HL-60 (cell line): ENCODE results near the gene PPP5C.

Source experiments
- CTCF ChIP-seq: IDR thresholded peaks from one replicate; pipeline ENCODE4 v1.5.1; 2011; ENCODE audit warnings: low read length, control low read depth, inconsistent platforms; ENCODE audit not compliant: insufficient read depth
- GABPA ChIP-seq: IDR thresholded peaks from 2 replicates; pipeline ENCODE4 v1.6.1; 2012; ENCODE audit warnings: low read depth
- POLR2AphosphoS5 ChIP-seq: IDR thresholded peaks from 2 replicates; pipeline ENCODE4 v1.6.1; 2012; ENCODE audit warnings: low read depth
- TF ChIP-seq, protein P1 (sequence below): IDR thresholded peaks from 2 replicates; pipeline ENCODE4 v1.6.1; 2012; ENCODE audit warnings: low read depth; ENCODE audit not compliant: insufficient replicate concordance

DNA sequence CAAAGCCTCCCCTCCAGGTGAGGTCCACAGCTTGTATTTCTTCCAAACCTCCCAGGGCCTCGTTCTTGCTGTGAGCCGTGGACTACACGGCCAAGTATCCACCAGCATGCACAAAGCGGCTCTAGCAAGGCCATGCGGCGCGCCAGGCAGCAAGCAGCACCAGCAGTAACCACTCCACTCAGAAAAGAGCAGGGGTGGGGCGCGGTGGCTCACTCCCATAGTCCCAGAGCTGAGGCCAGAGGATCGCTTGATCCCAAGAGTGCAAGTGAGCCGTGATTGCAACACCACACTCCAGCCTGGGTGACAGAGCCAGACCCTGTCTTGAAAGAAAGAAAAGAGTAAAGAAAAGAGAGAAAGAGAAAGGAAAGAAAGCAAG is 61.8 kb downstream of the PPP5C start:
- TF ChIP-seq, protein P1, sequence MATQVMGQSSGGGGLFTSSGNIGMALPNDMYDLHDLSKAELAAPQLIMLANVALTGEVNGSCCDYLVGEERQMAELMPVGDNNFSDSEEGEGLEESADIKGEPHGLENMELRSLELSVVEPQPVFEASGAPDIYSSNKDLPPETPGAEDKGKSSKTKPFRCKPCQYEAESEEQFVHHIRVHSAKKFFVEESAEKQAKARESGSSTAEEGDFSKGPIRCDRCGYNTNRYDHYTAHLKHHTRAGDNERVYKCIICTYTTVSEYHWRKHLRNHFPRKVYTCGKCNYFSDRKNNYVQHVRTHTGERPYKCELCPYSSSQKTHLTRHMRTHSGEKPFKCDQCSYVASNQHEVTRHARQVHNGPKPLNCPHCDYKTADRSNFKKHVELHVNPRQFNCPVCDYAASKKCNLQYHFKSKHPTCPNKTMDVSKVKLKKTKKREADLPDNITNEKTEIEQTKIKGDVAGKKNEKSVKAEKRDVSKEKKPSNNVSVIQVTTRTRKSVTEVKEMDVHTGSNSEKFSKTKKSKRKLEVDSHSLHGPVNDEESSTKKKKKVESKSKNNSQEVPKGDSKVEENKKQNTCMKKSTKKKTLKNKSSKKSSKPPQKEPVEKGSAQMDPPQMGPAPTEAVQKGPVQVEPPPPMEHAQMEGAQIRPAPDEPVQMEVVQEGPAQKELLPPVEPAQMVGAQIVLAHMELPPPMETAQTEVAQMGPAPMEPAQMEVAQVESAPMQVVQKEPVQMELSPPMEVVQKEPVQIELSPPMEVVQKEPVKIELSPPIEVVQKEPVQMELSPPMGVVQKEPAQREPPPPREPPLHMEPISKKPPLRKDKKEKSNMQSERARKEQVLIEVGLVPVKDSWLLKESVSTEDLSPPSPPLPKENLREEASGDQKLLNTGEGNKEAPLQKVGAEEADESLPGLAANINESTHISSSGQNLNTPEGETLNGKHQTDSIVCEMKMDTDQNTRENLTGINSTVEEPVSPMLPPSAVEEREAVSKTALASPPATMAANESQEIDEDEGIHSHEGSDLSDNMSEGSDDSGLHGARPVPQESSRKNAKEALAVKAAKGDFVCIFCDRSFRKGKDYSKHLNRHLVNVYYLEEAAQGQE: no peak
- no peak for TF ChIP-seq CTCF
- no peak for TF ChIP-seq POLR2AphosphoS5
- TF ChIP-seq GABPA: no peak
